ENCODE data around the gene OPCML. TPM values are rescaled to one million over a fixed set of nuclear protein-coding genes. Genes with fewer than 3 reads are reported as not detected.

Gene OPCML
- total RNA-seq, 2 experiments from 2014 or later, result not detected

DNA sequence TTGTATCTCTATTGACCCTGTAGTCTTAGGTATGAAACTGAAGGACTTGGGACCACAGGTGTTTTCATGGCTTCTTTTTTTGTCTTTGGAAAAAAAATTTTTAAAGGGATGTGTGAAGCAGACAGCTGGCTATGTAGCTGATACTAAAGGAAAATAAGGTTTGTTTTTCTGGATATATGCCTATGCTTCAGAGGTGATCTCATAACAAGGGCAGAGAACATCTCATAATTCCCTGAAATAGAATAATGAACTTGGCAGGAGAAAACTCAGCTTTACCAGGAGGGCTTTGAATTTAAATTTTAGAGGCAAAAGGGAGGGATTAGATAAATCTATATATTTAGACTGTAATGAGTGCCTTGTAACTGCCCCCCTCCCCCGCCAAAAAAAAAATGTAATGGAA is 714.9 kb downstream of the OPCML start:
- no peak for DNase-seq
- Mint-ChIP-seq H3K4me3 (no peak overlapping the region), H3K27ac (no peak overlapping the region)

DNA sequence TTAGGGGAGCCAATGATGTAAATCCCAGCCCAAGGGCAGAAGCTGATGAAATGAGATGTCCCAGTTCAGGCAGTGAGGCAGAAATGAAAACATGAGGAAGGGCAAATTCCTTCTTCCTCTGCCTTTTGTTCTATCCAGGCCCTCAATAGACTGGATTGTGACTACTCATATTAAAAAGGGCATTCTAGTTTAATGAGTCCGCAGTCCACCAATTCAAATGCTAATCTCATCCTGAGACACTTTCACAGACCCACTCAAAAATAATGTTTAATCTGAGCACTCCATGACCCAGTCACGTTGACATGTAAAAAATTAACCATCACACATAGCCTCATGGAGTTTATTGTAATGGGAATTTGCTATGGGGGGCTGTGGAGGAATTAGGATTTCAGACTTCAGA is 717.9 kb downstream of the OPCML start:
- H3K27me3 Mint-ChIP-seq (ENCODE audit: low read depth), result peaks cover 8% of the 10 kb centered on the region
- H3K4me1 Mint-ChIP-seq (ENCODE audit: low read depth), result no peaks in the 10 kb centered on the region
- no peak overlapping the region for H3K27ac Mint-ChIP-seq
- ChIA-PET POLR2A (no interaction called here), CTCF (no interaction called here)
- no peak overlapping the region for H3K4me3 Mint-ChIP-seq
- no peaks in the 10 kb centered on the region for H3K9me3 Mint-ChIP-seq (ENCODE audit: insufficient read depth)
- no peaks in the 10 kb centered on the region for H3K36me3 Mint-ChIP-seq (ENCODE audit: low read depth)
- no peak for DNase-seq
- ATAC-seq, result no peak

More for the DNA sequence above, 714.9 kb downstream of the OPCML start:
- peaks cover 8% of the 10 kb centered on the region for H3K27me3 Mint-ChIP-seq (ENCODE audit: low read depth)
- CTCF ChIA-PET, result no interaction called here
- H3K4me1 Mint-ChIP-seq (ENCODE audit: low read depth), result no peaks in the 10 kb centered on the region
- ATAC-seq, result no peak
- no peaks in the 10 kb centered on the region for H3K9me3 Mint-ChIP-seq (ENCODE audit: insufficient read depth)
- POLR2A ChIA-PET, result no interaction called here
- no peaks in the 10 kb centered on the region for H3K36me3 Mint-ChIP-seq (ENCODE audit: low read depth)

DNA sequence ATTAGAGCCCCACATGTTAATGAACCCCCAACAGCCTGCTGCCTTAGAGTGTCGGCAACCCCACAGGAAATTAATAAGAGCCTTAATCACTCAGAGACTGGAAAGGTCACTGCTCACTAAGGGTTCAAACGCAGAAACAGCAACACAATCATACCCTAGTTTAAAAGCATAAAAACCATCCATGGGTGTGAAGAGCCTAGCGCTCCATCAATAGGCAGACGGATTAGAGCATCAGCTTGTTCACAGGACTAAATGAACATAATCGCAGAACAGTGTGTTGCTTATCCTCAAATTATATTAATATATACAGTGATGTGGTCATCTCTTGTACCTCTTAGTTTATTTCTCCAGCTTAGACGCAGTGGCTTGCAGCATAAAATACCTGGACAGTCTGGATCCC is 720.7 kb downstream of the OPCML start:
- ChIA-PET CTCF (no interaction called here), POLR2A (no interaction called here)
- Mint-ChIP-seq H3K9me3 (ENCODE audit: insufficient read depth) (no peaks in the 10 kb centered on the region), H3K36me3 (ENCODE audit: low read depth) (no peaks in the 10 kb centered on the region), H3K4me1 (ENCODE audit: low read depth) (no peaks in the 10 kb centered on the region), H3K4me3 (no peak overlapping the region), H3K27ac (no peak overlapping the region), H3K27me3 (ENCODE audit: low read depth) (peaks cover 11% of the 10 kb centered on the region)
- ATAC-seq (no peak), DNase-seq (no peak)

DNA sequence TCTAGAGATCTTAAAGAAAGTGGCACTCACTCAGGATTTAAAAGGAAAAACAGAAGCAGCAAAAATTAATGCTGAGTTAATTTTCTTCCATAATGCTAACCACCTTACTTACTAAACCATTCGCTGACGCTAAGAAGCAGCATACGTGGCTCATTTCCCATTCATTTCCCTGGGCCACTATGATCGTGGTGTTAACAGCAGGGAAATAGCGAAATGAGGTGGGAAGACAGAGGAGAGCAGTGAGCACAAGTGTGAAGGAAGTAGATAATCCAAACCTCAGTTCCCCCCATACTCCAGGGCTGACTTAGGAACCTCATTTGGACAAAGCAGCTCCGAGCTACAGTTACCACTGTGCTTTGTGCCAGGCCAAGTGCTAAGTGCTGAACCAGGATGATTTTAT is 723.2 kb downstream of the OPCML start:
- Mint-ChIP-seq H3K4me3 (no peak overlapping the region), H3K4me1 (ENCODE audit: low read depth) (no peaks in the 10 kb centered on the region), H3K9me3 (ENCODE audit: insufficient read depth) (no peaks in the 10 kb centered on the region), H3K36me3 (ENCODE audit: low read depth) (no peaks in the 10 kb centered on the region), H3K27ac (no peak overlapping the region), H3K27me3 (ENCODE audit: low read depth) (peaks cover 11% of the 10 kb centered on the region)
- DNase-seq, result no peak
- POLR2A ChIA-PET, result no interaction called here
- CTCF ChIA-PET, result no interaction called here
- ATAC-seq, result no peak

DNA sequence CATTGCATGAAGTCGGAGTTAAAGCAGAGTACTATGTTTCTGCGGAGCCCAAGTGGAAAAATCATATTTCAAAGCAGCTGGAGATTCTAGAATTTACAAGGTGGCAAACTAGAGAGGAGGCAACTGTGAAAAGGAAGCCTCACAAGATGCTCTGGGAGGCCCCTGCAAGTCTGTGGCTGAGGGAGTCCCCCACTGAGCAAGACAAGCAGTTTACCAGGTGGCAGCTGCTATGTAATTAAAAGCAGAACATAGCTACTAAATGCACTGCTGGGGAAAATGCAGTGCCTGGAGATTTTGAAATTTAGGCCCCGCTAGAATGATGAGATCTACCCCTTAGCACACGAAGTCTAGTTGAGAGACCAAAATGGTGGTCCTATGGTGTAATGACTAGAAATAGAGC is 728.0 kb downstream of the OPCML start:
- DNase-seq (no peak), ATAC-seq (no peak)
- no peaks in the 10 kb centered on the region for H3K9me3 Mint-ChIP-seq (ENCODE audit: insufficient read depth)
- ChIA-PET CTCF (no interaction called here), POLR2A (no interaction called here)
- peaks cover 13% of the 10 kb centered on the region for H3K27me3 Mint-ChIP-seq (ENCODE audit: low read depth)
- no peaks in the 10 kb centered on the region for H3K4me1 Mint-ChIP-seq (ENCODE audit: low read depth)
- H3K4me3 Mint-ChIP-seq, result no peak overlapping the region
- H3K36me3 Mint-ChIP-seq (ENCODE audit: low read depth), result no peaks in the 10 kb centered on the region
- no peak overlapping the region for H3K27ac Mint-ChIP-seq

DNA sequence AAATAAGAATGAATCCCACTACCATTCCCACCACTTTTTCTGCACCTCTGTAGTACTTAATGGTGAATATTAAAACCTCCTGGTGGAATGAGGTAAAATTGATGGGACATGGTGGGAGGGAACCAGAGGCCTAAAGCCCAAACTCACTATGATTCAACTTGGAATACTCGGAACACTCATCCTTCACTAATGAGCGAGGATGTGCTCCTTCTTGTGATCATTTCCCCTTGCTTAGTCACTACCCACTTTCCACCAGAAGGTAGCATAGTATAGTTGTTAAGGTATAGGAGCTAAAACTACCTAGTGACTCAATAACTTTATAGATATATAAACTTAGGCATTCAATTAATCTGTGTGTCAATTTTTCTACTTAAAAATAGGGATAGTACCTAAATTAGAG is 728.9 kb downstream of the OPCML start:
- Mint-ChIP-seq H3K9me3 (ENCODE audit: insufficient read depth) (no peaks in the 10 kb centered on the region), H3K27ac (no peak overlapping the region), H3K4me3 (no peak overlapping the region), H3K4me1 (ENCODE audit: low read depth) (no peaks in the 10 kb centered on the region), H3K27me3 (ENCODE audit: low read depth) (peaks cover 9% of the 10 kb centered on the region), H3K36me3 (ENCODE audit: low read depth) (no peaks in the 10 kb centered on the region)
- ChIA-PET CTCF (no interaction called here), POLR2A (no interaction called here)
- DNase-seq (no peak), ATAC-seq (no peak)

DNA sequence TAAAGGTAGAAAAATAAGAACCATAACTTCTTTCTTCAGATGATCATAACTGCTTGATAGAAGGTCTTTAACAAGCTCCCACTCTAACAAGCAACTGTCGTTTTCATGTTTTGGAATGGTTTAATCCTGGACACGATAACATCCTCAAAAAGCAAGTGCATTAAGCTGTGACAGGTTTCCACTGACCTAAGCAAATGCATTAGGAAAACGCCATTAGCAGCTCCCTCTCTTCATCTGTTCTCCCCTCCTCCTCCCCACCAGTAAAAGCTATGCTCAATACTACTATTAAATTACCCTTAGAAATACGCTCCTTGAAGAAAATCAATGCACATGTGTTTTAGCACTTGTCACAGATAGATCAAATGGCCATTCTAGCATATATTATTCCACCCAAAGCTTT is 729.4 kb downstream of the OPCML start:
- H3K36me3 Mint-ChIP-seq (ENCODE audit: low read depth), result no peaks in the 10 kb centered on the region
- no peak for ATAC-seq
- DNase-seq, result no peak
- no peak overlapping the region for H3K27ac Mint-ChIP-seq
- POLR2A ChIA-PET, result no interaction called here
- CTCF ChIA-PET, result no interaction called here
- no peaks in the 10 kb centered on the region for H3K9me3 Mint-ChIP-seq (ENCODE audit: insufficient read depth)
- H3K4me1 Mint-ChIP-seq (ENCODE audit: low read depth), result no peaks in the 10 kb centered on the region
- H3K4me3 Mint-ChIP-seq, result no peak overlapping the region
- H3K27me3 Mint-ChIP-seq (ENCODE audit: low read depth), result peaks cover 9% of the 10 kb centered on the region

DNA sequence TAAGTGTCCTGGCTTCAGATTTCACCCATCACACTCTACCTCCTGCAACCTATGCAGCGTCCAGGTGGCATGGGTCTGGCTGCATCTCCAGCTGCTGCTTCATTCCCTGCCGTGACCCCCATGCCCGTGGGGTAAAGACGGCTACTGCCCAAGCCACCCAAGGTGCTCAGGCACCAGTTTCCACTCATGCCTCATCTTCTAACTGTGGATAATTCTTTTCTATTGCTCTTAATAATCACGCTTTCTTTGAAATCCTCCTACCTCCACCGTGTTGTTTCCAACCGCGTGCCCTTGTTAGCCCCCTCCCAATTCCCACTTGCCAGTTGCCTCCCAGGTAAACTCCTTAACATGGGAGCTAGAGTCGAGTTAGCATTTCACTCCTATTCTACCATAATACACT is 738.5 kb downstream of the OPCML start:
- ChIA-PET CTCF (no interaction called here), POLR2A (no interaction called here)
- no peak overlapping the region for H3K4me3 Mint-ChIP-seq
- peaks cover 3% of the 10 kb centered on the region for H3K27me3 Mint-ChIP-seq (ENCODE audit: low read depth)
- H3K4me1 Mint-ChIP-seq (ENCODE audit: low read depth), result no peaks in the 10 kb centered on the region
- no peak overlapping the region for H3K27ac Mint-ChIP-seq
- ATAC-seq (no peak), DNase-seq (no peak)
- H3K9me3 Mint-ChIP-seq (ENCODE audit: insufficient read depth), result no peaks in the 10 kb centered on the region
- H3K36me3 Mint-ChIP-seq (ENCODE audit: low read depth), result no peaks in the 10 kb centered on the region

DNA sequence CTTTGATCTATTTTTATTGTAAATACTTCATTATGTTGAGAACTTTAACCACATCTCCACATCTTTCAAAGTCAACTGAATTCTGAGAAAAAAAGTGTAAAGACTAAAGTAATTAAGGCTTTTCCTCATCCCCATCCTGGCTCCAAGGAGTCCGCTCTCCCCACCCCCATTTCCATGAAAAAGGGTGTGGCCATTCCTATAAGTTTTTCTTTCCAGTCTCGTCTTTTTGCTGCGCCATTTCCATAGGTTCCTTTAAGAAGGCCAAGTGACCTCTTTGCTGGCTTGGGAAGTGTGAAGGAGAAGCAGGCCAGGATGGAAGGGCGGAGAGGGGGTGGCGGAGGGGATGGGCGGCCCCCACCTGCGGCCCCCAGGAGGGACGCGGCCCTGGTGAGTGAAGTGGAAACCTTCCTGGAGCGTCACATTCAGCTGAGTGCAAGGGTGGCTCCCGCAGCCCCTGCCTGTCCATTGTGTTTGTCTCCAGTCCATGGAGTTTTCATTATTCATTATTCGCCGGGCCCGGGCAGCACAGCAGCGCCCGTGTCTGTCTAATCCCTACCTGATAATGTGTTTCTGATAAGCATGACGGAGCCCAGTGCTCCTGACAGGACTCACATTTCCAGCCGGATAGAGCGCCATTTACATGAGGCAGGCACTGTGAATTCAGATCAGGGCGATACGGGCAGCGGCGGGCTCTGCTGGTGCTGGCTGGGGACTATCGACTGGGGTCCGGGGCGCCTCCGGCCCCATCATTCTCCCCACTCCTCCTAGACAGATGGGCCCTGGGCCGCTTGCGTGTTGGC is 739.8 kb downstream of the OPCML start:
- H3K27ac Mint-ChIP-seq, result no peak overlapping the region
- no peaks in the 10 kb centered on the region for H3K9me3 Mint-ChIP-seq (ENCODE audit: insufficient read depth)
- POLR2A ChIA-PET, result no interaction called here
- DNase-seq, result no peak
- H3K36me3 Mint-ChIP-seq (ENCODE audit: low read depth), result no peaks in the 10 kb centered on the region
- CTCF ChIA-PET, result no interaction called here
- ATAC-seq, result no peak
- H3K4me3 Mint-ChIP-seq, result no peak overlapping the region
- no peaks in the 10 kb centered on the region for H3K4me1 Mint-ChIP-seq (ENCODE audit: low read depth)
- peaks cover 3% of the 10 kb centered on the region for H3K27me3 Mint-ChIP-seq (ENCODE audit: low read depth)

DNA sequence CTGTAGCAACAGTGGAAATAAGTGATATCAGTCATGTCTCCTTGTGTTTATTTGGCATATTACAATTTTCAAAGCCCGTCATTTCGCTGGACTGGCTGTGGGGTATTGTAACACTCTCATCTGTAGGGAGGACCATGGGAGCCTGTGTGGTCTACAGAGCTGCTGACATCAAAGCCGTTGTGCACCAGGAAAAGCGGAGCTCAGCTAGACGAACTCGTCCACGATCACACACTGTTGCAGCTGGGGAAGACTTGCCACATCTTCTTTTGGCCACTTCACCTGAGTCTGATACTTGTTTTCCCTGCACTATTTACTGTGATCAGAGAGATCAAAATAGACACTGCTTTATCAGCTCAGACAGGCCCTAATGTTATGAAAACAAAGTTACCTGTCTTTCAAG is 741.3 kb downstream of the OPCML start:
- Mint-ChIP-seq H3K27ac (no peak overlapping the region), H3K36me3 (ENCODE audit: low read depth) (no peaks in the 10 kb centered on the region), H3K4me1 (ENCODE audit: low read depth) (no peaks in the 10 kb centered on the region), H3K9me3 (ENCODE audit: insufficient read depth) (no peaks in the 10 kb centered on the region), H3K4me3 (no peak overlapping the region), H3K27me3 (ENCODE audit: low read depth) (peaks cover 3% of the 10 kb centered on the region)
- DNase-seq, result no peak
- POLR2A ChIA-PET, result no interaction called here
- CTCF ChIA-PET, result no interaction called here
- no peak for ATAC-seq

DNA sequence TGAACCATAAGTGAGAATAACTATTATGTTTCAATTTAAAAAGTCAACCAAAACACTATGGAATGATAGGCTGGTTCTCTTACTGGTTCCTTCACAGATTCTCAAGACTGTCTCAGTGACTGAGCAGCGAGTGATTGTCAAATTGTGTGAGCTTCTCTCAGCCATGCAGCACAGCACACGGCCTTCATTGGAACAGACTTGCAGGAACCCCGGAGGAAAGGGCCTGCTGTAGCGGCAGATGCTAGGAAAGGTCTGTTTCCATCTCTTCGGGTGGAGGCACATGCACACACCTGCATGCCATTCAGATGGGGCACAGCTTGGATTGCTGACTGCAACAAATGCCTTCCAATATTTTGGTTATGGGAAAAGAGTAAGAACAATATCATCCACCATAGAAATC is 741.8 kb downstream of the OPCML start:
- ChIA-PET CTCF (no interaction called here), POLR2A (no interaction called here)
- Mint-ChIP-seq H3K4me3 (no peak overlapping the region), H3K4me1 (ENCODE audit: low read depth) (no peaks in the 10 kb centered on the region), H3K9me3 (ENCODE audit: insufficient read depth) (no peaks in the 10 kb centered on the region), H3K27me3 (ENCODE audit: low read depth) (peaks cover 3% of the 10 kb centered on the region), H3K36me3 (ENCODE audit: low read depth) (no peaks in the 10 kb centered on the region), H3K27ac (no peak overlapping the region)
- DNase-seq, result no peak
- ATAC-seq, result no peak

DNA sequence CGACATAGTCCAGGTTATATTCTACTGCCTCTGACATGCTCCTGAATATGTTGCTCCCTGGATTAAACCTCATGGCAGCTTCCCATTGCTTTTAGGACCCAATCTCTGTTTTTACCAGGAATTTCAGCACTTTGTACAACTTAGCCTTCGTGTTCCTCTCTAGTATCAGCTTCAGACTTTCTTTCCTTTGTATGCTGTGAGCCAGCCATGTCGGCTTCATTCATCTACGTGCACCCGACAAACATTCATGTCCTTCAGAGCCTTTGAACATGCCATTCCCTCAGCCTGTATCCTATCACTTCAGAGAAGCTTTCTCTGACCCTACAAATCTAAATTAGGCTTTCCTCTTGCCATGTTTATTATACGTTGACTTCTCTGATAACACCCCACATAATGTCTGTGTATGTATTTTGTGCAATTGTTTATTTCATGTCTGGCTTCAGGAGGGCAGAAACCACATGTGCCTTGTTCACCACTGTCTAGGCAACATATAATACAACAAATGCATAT is 743.4 kb downstream of the OPCML start:
- DNase-seq, result no peak
- Mint-ChIP-seq H3K4me3 (no peak overlapping the region), H3K36me3 (ENCODE audit: low read depth) (no peaks in the 10 kb centered on the region), H3K4me1 (ENCODE audit: low read depth) (no peaks in the 10 kb centered on the region), H3K27me3 (ENCODE audit: low read depth) (peaks cover 3% of the 10 kb centered on the region), H3K27ac (no peak overlapping the region), H3K9me3 (ENCODE audit: insufficient read depth) (no peaks in the 10 kb centered on the region)
- ATAC-seq, result no peak
- CTCF ChIA-PET, result no interaction called here
- POLR2A ChIA-PET, result no interaction called here

DNA sequence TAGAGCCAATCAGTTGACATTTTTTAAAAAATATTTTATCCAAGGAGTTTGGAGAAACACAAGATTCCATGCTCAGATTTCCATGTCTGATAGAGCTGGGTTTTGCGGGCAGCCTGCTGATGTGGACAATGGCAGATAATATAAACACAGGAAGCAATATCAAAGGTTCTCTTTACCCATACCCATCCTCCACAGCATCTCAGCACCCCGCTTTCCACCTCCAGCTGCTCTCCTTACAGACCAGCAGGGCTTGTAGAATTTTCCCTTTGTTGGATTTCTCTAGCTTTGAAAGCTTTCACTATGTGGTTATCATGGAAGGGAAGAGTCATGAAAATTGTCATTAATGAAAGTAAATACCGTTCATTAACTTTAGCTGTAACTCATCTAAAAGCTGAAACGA is 746.4 kb downstream of the OPCML start:
- ChIA-PET POLR2A (no interaction called here), CTCF (interaction anchor here (1.5 kb wide), 1 partner anchor 9 kb away, joined by 6 read pairs; no protein-coding TSS in a partner anchor)
- Mint-ChIP-seq H3K27me3 (ENCODE audit: low read depth) (no peaks in the 10 kb centered on the region), H3K36me3 (ENCODE audit: low read depth) (no peaks in the 10 kb centered on the region), H3K27ac (no peak overlapping the region), H3K9me3 (ENCODE audit: insufficient read depth) (no peaks in the 10 kb centered on the region), H3K4me3 (no peak overlapping the region), H3K4me1 (ENCODE audit: low read depth) (no peaks in the 10 kb centered on the region)
- ATAC-seq (no peak), DNase-seq (no peak)

Data from activated CD8-positive, alpha-beta T cell treated with anti-CD3 and anti-CD28 coated beads, Interleukin-2, amount 10 ng/mL, durations not matched to agents 7 days and 5 days (primary cell).